Right hindlimb (tissue), 1 donor: ENCODE results near the gene ITGB2.
A peak's percentile ranks its signal among the peaks of the same experiment; 100 is the strongest.

Experiments
- DNase-seq: peaks from one replicate; pipeline ENCODE4 v3.0.0-alpha.2; 2018

Gene ITGB2

GRCh38 chr21:44844256-44844655 lies 76.4 kb downstream of the ITGB2 start:
- DNase-seq: no peak

- no peak for DNase-seq
Observed at GRCh38 chr21:44842721-44843445, 77.8 kb downstream of the ITGB2 start.

DNA sequence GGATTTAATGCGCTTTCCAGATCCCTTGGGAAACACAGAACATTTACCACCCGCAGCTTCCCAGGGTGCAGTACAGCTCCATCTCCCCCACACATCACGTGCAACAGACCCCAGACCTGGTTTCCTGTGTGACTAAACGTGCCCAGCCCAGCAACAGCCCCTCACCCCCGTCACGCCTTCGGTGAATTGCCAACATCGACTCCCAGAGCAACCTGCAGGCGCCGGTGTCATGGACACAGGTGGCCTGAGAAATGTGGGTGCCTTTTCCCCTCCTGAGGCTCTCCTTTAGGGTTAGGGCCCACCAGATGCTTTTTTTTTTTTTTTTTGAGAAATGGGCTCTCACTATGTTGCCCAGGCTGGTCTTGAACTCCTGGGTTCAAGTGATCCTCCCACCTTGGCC lies 78.6 kb downstream of the ITGB2 start:
- DNase-seq: no peak

DNA sequence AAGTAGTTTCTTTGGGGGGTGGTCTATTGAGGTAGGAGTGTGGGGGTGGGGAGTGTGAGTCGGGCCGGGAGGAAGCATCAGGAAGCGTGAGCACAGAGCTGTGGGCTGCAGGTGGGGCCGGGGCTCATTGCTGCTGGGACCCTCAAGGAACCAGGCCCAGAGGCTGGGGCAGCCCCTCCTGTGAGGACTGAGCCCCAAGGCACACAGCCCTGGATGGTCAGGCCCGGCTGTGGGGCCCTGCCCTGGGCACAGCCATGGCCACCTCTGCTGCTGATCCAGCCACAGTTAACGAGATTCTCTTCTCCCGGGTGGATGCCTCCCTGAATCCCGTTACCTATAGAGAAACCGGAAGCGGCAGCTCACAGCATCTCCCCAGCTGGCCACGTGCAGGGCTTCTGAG lies 79.9 kb downstream of the ITGB2 start:
- no peak for DNase-seq

DNA sequence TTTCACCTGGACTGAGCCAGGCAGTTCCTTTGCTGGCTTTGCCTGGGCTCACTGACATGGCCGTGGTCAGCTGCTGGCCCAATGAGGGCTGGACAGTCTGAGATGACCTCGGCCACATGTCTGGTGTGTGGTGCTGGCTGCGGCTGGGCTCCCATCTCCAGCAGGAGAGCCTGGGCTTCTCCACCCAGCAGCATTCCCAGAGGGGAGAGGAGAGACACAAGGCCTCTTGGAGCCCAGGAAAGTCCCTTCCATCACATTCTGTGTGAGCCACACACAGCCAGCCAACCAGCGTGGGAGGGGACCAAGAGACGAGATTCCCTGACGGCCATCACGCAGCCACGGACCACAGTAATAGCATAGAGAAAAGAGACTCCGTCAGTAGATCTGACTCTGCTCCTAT lies 81.7 kb downstream of the ITGB2 start:
- DNase-seq: no peak

GRCh38 chr21:44838039-44838895 lies 82.4 kb downstream of the ITGB2 start:
- DNase-seq: no peak

- DNase-seq: no peak
Observed at GRCh38 chr21:44837537-44837936, 83.2 kb downstream of the ITGB2 start.

- peak; percentile 56 for DNase-seq
Observed at GRCh38 chr21:44836666-44837471, 83.8 kb downstream of the ITGB2 start.

DNA sequence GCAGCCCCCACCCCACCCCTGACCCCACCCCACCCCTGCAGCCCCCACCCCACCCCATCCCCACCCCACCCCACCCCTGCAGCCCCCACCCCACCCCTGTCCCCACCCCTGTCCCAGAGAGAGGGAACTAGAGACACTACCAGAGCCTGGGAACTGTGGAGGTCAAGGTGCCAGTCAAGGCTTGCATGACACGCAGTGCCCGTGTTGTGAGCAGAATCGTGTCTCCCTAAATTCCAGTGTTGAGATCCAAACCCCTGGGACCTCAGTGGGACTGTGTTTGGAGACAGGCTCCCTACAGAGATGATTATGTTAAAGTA lies 84.4 kb downstream of the ITGB2 start:
- DNase-seq: no peak
